Activated naive CD8-positive, alpha-beta T cell treated with anti-CD3 and anti-CD28 coated beads, Interleukin-2, amount 10 ng/mL, durations not matched to agents 7 days and 5 days (primary cell): ENCODE results near the gene HOXA11. TPM values are rescaled to one million over a fixed set of nuclear protein-coding genes. Genes with fewer than 3 reads are reported as not detected.

Experiments used
- ATAC-seq: fragments of 150-1000 bp; cut with Tn5 transposase; one replicate; pipeline ENCODE4 v1.10.0; 2021; ENCODE audit warnings: low read depth, moderate library complexity
- POLR2A ChIA-PET: fragments of 350-600 bp; sonication (Branson Sonifier 250); formaldehyde crosslinking; loops from one replicate; lab custom pipeline; 2021; ENCODE audit warnings: antibody characterized with exemption; lab: Charles Lee
- DNase-seq: peaks from one replicate; pipeline ENCODE4 v3.0.0; 2021
- H3K27ac Mint-ChIP-seq: one replicate; pipeline ENCODE4 v1.8.0; 2022; ENCODE audit warnings: mild to moderate bottlenecking, mixed read lengths
- H3K27me3 Mint-ChIP-seq: one replicate; pipeline ENCODE4 v1.8.0; 2022; ENCODE audit warnings: mild to moderate bottlenecking, moderate library complexity, mixed read lengths
- H3K36me3 Mint-ChIP-seq: one replicate; pipeline ENCODE4 v1.8.0; 2021; ENCODE audit warnings: mild to moderate bottlenecking, mixed read lengths
- H3K4me1 Mint-ChIP-seq: one replicate; pipeline ENCODE4 v1.8.0; 2021; ENCODE audit warnings: mixed read lengths
- H3K4me3 Mint-ChIP-seq: one replicate; pipeline ENCODE4 v1.8.0; 2022; ENCODE audit warnings: mild to moderate bottlenecking, moderate library complexity, mixed read lengths
- H3K9me3 Mint-ChIP-seq: one replicate; pipeline ENCODE4 v1.8.0; 2021; ENCODE audit warnings: mixed read lengths
- total RNA-seq, 2 experiments: library from RNA; stranded (reverse); gene quantifications; one replicate each; pipeline ENCODE4 v1.2.3, GENCODE V29; 2021

HOXA11 gene
- total RNA-seq, 2 experiments from 2014 or later: not detected

GRCh38 chr7:27170426-27171324 is 14.4 kb downstream of the HOXA11 start:
- Mint-ChIP-seq H3K4me1 (peaks cover 14% of the 10 kb centered on the region), H3K36me3 (peaks cover 5% of the 10 kb centered on the region), H3K27me3 (peaks cover 77% of the 10 kb centered on the region), H3K27ac (no peak overlapping the region), H3K4me3 (no peak overlapping the region), H3K9me3 (no peaks in the 10 kb centered on the region)
- POLR2A ChIA-PET: no interaction called here
- DNase-seq (no peak), ATAC-seq (no peak)

GRCh38 chr7:27169658-27170425 is 15.2 kb downstream of the HOXA11 start:
- Mint-ChIP-seq H3K4me1 (peaks cover 14% of the 10 kb centered on the region), H3K4me3 (no peak overlapping the region), H3K9me3 (no peaks in the 10 kb centered on the region), H3K27ac (no peak overlapping the region), H3K27me3 (peaks cover 73% of the 10 kb centered on the region), H3K36me3 (peaks cover 5% of the 10 kb centered on the region)
- DNase-seq (peak; percentile 33), ATAC-seq (no peak)
- POLR2A ChIA-PET: no interaction called here

- Mint-ChIP-seq H3K36me3 (peaks cover 5% of the 10 kb centered on the region), H3K4me1 (peaks cover 14% of the 10 kb centered on the region), H3K9me3 (no peaks in the 10 kb centered on the region), H3K27me3 (peaks cover 80% of the 10 kb centered on the region), H3K27ac (peak overlapping the region; percentile 60), H3K4me3 (no peak overlapping the region)
- POLR2A ChIA-PET: no interaction called here
- peak; percentile 39 for DNase-seq
- no peak for ATAC-seq
These were observed 16.6 kb downstream of the HOXA11 start for GRCh38 chr7:27168265-27168947.

- DNase-seq (peak; percentile 9), ATAC-seq (no peak)
- peaks cover 14% of the 10 kb centered on the region for H3K4me1 Mint-ChIP-seq
- H3K36me3 Mint-ChIP-seq: peaks cover 5% of the 10 kb centered on the region
- no peaks in the 10 kb centered on the region for H3K9me3 Mint-ChIP-seq
- POLR2A ChIA-PET: no interaction called here
- no peak overlapping the region for H3K4me3 Mint-ChIP-seq
- H3K27ac Mint-ChIP-seq: no peak overlapping the region
- H3K27me3 Mint-ChIP-seq: peaks cover 86% of the 10 kb centered on the region
These were observed 17.1 kb downstream of the HOXA11 start for GRCh38 chr7:27167916-27168264.

GRCh38 chr7:27166531-27167505 is 18.2 kb downstream of the HOXA11 start:
- ATAC-seq: no peak
- Mint-ChIP-seq H3K4me1 (peaks cover 9% of the 10 kb centered on the region), H3K9me3 (no peaks in the 10 kb centered on the region), H3K36me3 (peaks cover 5% of the 10 kb centered on the region), H3K27ac (peak overlapping the region; percentile 76), H3K4me3 (peak overlapping the region; percentile 25), H3K27me3 (peaks cover 88% of the 10 kb centered on the region)
- DNase-seq: peak; percentile 43
- POLR2A ChIA-PET: interaction anchor here (0.6 kb wide), 1 partner anchor 16 kb away, joined by 3 read pairs; no protein-coding TSS in a partner anchor

- Mint-ChIP-seq H3K4me1 (peaks cover 7% of the 10 kb centered on the region), H3K4me3 (peak overlapping the region; percentile 56), H3K27me3 (peaks cover 84% of the 10 kb centered on the region), H3K9me3 (no peaks in the 10 kb centered on the region), H3K27ac (peak overlapping the region; percentile 83), H3K36me3 (peaks cover 5% of the 10 kb centered on the region)
- DNase-seq: no peak
- POLR2A ChIA-PET: interaction anchor here (0.6 kb wide), 1 partner anchor 15 kb away, joined by 3 read pairs; no protein-coding TSS in a partner anchor
- no peak for ATAC-seq
These were observed 19.0 kb downstream of the HOXA11 start for GRCh38 chr7:27165996-27166530.

GRCh38 chr7:27165089-27165995 is 19.7 kb downstream of the HOXA11 start, which contains the start of gene HOXA9:
Gene HOXA9, minus strand, starts transcription at chr7:27165537. Its CDS starts 80 bp downstream, at chr7:27165457.
- H3K9me3 Mint-ChIP-seq: no peaks in the 10 kb centered on the region
- peak within 1 kb of the TSS; percentile 56 for H3K4me3 Mint-ChIP-seq
- ATAC-seq (no peak), DNase-seq (peak; percentile 39)
- POLR2A ChIA-PET: no interaction called here
- peak within 1 kb of the TSS; percentile 83 for H3K27ac Mint-ChIP-seq
- H3K4me1 Mint-ChIP-seq: peaks cover 9% of the 10 kb centered on the region
- peaks cover 5% of the 10 kb centered on the region for H3K36me3 Mint-ChIP-seq
- H3K27me3 Mint-ChIP-seq: peaks cover 80% of the 10 kb centered on the region

GRCh38 chr7:27164367-27165088 is 20.5 kb downstream of the HOXA11 start:
- H3K27ac Mint-ChIP-seq: peak overlapping the region; percentile 54
- ATAC-seq (no peak), DNase-seq (no peak)
- H3K27me3 Mint-ChIP-seq: peaks cover 84% of the 10 kb centered on the region
- peaks cover 5% of the 10 kb centered on the region for H3K36me3 Mint-ChIP-seq
- H3K4me3 Mint-ChIP-seq: no peak overlapping the region
- H3K4me1 Mint-ChIP-seq: peaks cover 10% of the 10 kb centered on the region
- H3K9me3 Mint-ChIP-seq: no peaks in the 10 kb centered on the region
- POLR2A ChIA-PET: no interaction called here

- peak overlapping the region; percentile 21 for H3K27ac Mint-ChIP-seq
- H3K4me3 Mint-ChIP-seq: no peak overlapping the region
These were observed 21.0 kb downstream of the HOXA11 start for GRCh38 chr7:27164045-27164366.

GRCh38 chr7:27163288-27164044 is 21.6 kb downstream of the HOXA11 start:
- peak overlapping the region; percentile 21 for H3K27ac Mint-ChIP-seq
- DNase-seq: no peak
- POLR2A ChIA-PET: no interaction called here
- no peak for ATAC-seq
- H3K4me1 Mint-ChIP-seq: peaks cover 12% of the 10 kb centered on the region
- peaks cover 85% of the 10 kb centered on the region for H3K27me3 Mint-ChIP-seq
- no peak overlapping the region for H3K4me3 Mint-ChIP-seq
- H3K36me3 Mint-ChIP-seq: peaks cover 1% of the 10 kb centered on the region
- no peaks in the 10 kb centered on the region for H3K9me3 Mint-ChIP-seq

More at GRCh38 chr7:27164045-27164366, 21.0 kb downstream of the HOXA11 start:
- no peak for ATAC-seq
- no peak for DNase-seq
- H3K36me3 Mint-ChIP-seq: peaks cover 5% of the 10 kb centered on the region
- H3K9me3 Mint-ChIP-seq: no peaks in the 10 kb centered on the region
- H3K27me3 Mint-ChIP-seq: peaks cover 86% of the 10 kb centered on the region
- POLR2A ChIA-PET: no interaction called here
- H3K4me1 Mint-ChIP-seq: peaks cover 9% of the 10 kb centered on the region
